HepG2 (cell line): Measurements from ENCODE around the gene KDM6B. TPM values are rescaled to one million over a fixed set of nuclear protein-coding genes. Genes with fewer than 3 reads are reported as not detected.

ENCODE experiments used
- ADNP ChIP-seq: sonication (generic); formaldehyde crosslinking; IDR thresholded peaks from 2 replicates; pipeline ENCODE4 v1.4.0; 2020; ENCODE audit warnings: missing genetic modification reagents
- AHDC1 ChIP-seq: sonication (generic); formaldehyde crosslinking; IDR thresholded peaks from 2 replicates; pipeline ENCODE4 v1.5.1; 2020; ENCODE audit warnings: mild to moderate bottlenecking, missing genetic modification reagents, borderline replicate concordance
- ATF7 ChIP-seq, 2 experiments: fragments of 450-650 bp in 1 of 2; sonication (generic) in 1 of 2; formaldehyde crosslinking in 1 of 2; IDR thresholded peaks; 2 replicates each; pipeline versions ENCODE4 v1.4.0 to v1.6.1; 2016 to 2020; ENCODE audit warnings: antibody characterized with exemption in 1 of 2, mild to moderate bottlenecking in 1 of 2, missing genetic modification reagents in 1 of 2
- BORCS8-MEF2B ChIP-seq: sonication (generic); formaldehyde crosslinking; IDR thresholded peaks from 2 replicates; pipeline ENCODE4 v1.8.0; 2022; ENCODE audit warnings: mild to moderate bottlenecking, missing genetic modification reagents
- FOXA1 ChIP-seq, 2 experiments: fragments of 450-650 bp in 1 of 2; sonication (generic) in 1 of 2; formaldehyde crosslinking in 1 of 2; IDR thresholded peaks; 2 replicates each; pipeline versions ENCODE4 v1.4.0 to v1.6.1; 2016 to 2020; ENCODE audit warnings: missing genetic modification reagents in 1 of 2
- GABPB1 ChIP-seq: IDR thresholded peaks from 2 replicates; pipeline ENCODE4 v1.6.1; 2016; ENCODE audit warnings: mild to moderate bottlenecking, missing genetic modification reagents, moderate library complexity, missing compliant biosample characterization
- POGK ChIP-seq: sonication (generic); formaldehyde crosslinking; conservative IDR thresholded peaks from 2 replicates; pipeline ENCODE4 v1.8.0; 2022; ENCODE audit warnings: mild to moderate bottlenecking, moderate library complexity, missing genetic modification reagents
- RBFOX2 ChIP-seq: fragments of 200-400 bp; formaldehyde crosslinking; IDR thresholded peaks from 2 replicates; pipeline ENCODE4 v1.6.1; 2017; ENCODE audit warnings: low read depth, mild to moderate bottlenecking, low read length
- RFXAP ChIP-seq: sonication (generic); formaldehyde crosslinking; IDR thresholded peaks from 2 replicates; pipeline ENCODE4 v1.4.0; 2020; ENCODE audit warnings: missing genetic modification reagents, borderline replicate concordance
- SMYD3 ChIP-seq: sonication (generic); formaldehyde crosslinking; IDR thresholded peaks from 2 replicates; pipeline ENCODE4 v1.8.1; 2023; ENCODE audit warnings: mild to moderate bottlenecking, missing genetic modification reagents
- SPEN ChIP-seq: sonication (generic); formaldehyde crosslinking; IDR thresholded peaks from 2 replicates; pipeline ENCODE4 v1.5.1; 2020; ENCODE audit warnings: low read depth, mild to moderate bottlenecking, missing genetic modification reagents
- TARDBP ChIP-seq: sonication (generic); formaldehyde crosslinking; IDR thresholded peaks from 2 replicates; pipeline ENCODE4 v1.8.0; 2022; ENCODE audit warnings: mild to moderate bottlenecking, missing genetic modification reagents
- ZEB1 ChIP-seq: IDR thresholded peaks from 2 replicates; pipeline ENCODE4 v1.6.1; 2012; ENCODE audit warnings: mild to moderate bottlenecking, low read depth, inconsistent platforms; ENCODE audit not compliant: insufficient replicate concordance
- ZNF207 ChIP-seq: fragments of 450-650 bp; IDR thresholded peaks from 2 replicates; pipeline ENCODE4 v1.6.1; 2016; ENCODE audit warnings: antibody characterized with exemption, borderline replicate concordance
- ZNF292 ChIP-seq: sonication (generic); formaldehyde crosslinking; IDR thresholded peaks from 2 replicates; pipeline ENCODE4 v1.8.1; 2022; ENCODE audit warnings: mild to moderate bottlenecking, low read depth, missing genetic modification reagents, borderline replicate concordance
- ZNF430 ChIP-seq: sonication (generic); formaldehyde crosslinking; IDR thresholded peaks from 2 replicates; pipeline ENCODE4 v1.9.0; 2021; ENCODE audit warnings: mild to moderate bottlenecking, missing genetic modification reagents
- ZNF792 ChIP-seq: IDR thresholded peaks from 2 replicates; pipeline ENCODE4 v1.6.1; 2016
- ZNF839 ChIP-seq: sonication (generic); formaldehyde crosslinking; IDR thresholded peaks from 2 replicates; pipeline ENCODE4 v1.4.0; 2020; ENCODE audit warnings: missing genetic modification reagents, mild to moderate bottlenecking, borderline replicate concordance
- ZSCAN30 ChIP-seq: sonication (generic); formaldehyde crosslinking; IDR thresholded peaks from 2 replicates; pipeline ENCODE4 v1.5.0; 2020; ENCODE audit warnings: mild to moderate bottlenecking, missing genetic modification reagents
- polyA plus RNA-seq, 8 experiments: library from polyadenylated mRNA; depleted of rRNA in 3 of 8; stranded (reverse) in 7 of 8; unstranded in 1 of 8; fragments of >200 nt; fragmentation: Illumina TruSeq in 4 of 8; extraction: Trizol in 4 of 8; gene quantifications; 2 replicates each; pipeline versions ENCODE4 v1.2.1 to v1.2.3, GENCODE V29; 2011 to 2016; ENCODE audit warnings: low read depth in 4 of 8, missing spikeins in 1 of 8, mixed read lengths in 1 of 8; ENCODE audit not compliant: insufficient read depth in 1 of 8
- total RNA-seq, 5 experiments: library from RNA; depleted of rRNA; stranded (reverse); fragments of >200 nt; fragmentation: Illumina TruSeq; extraction: Trizol; gene quantifications; 2 replicates each; pipeline ENCODE4 v1.2.3, GENCODE V29; 2016; ENCODE audit warnings: low read depth in 1 of 5
- TF ChIP-seq, protein P1 (sequence below): sonication (generic); formaldehyde crosslinking; IDR thresholded peaks from 2 replicates; pipeline ENCODE4 v1.4.0; 2020; ENCODE audit warnings: missing genetic modification reagents
- TF ChIP-seq, protein P2 (sequence below): IDR thresholded peaks from 2 replicates; pipeline ENCODE4 v1.6.1; 2016; ENCODE audit warnings: missing genetic modification reagents, missing compliant biosample characterization

KDM6B gene
- total and polyA plus RNA-seq, 2 of the 13 experiments (the other 11 are each of a cell fraction or from before 2014, with no cell fraction given), result 1.3 to 2.1 TPM

DNA sequence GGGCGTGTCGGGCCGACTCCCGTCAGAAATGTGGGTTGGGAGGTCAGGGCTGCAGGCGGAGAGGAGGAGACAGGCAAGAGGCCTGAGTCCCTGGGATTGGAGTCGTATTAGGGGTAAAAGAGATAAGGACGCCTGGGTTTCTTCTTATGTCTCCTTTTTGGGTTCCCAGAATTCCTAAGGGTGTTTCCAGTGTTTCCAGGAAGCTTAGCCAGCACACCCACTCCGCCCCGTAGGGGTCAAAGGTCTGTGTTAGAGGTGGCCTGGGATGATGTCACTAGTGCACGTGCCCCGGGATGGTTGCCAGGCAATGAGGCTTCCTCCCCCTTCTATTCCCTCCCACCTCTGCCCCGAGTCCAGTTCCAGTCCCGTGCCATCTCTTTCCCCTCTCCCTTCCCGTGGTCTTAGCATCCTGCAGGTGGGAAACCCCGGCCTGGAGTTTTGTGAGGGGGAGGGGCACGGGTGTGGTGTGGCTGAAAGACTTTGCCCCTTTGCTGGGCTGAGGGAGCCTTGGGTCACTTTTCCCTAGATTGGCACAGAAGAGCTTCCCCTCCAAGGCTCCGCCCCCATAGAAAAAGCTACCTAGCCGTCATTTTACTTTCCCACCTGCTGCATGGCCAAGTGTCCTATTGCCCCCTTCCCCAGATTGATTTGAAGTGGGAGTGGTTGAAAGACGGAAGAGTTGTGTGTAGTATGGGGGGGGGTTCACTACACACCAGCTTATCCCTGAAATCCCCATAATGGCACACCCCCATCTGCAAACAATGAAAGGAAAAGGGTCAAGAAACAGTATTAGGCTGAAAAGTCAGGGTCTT lies 2.8 kb downstream of the KDM6B start (continued):
- TF ChIP-seq ZNF207, result no peak
- TF ChIP-seq, protein P1, sequence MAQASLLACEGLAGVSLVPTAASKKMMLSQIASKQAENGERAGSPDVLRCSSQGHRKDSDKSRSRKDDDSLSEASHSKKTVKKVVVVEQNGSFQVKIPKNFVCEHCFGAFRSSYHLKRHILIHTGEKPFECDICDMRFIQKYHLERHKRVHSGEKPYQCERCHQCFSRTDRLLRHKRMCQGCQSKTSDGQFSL, result peak; percentile 98
- TF ChIP-seq ADNP (CRISPR knock-in tag), result no peak
- peak; percentile 98 for TF ChIP-seq SPEN
- TF ChIP-seq POGK (CRISPR knock-in tag), result peak; percentile 94
- no peak for TF ChIP-seq ZSCAN30 (CRISPR knock-in tag)
- peak; percentile 87; the same call in 1 of the 2 replicates for TF ChIP-seq RFXAP
- peak; percentile 95 for TF ChIP-seq ATF7 (IDR thresholded peaks at IDR 0.05)
- peak; percentile 99 for TF ChIP-seq ATF7 (CRISPR knock-in tag; IDR thresholded peaks at IDR 0.05)
- no peak for TF ChIP-seq SMYD3 (CRISPR knock-in tag)
- TF ChIP-seq AHDC1, result no peak; the same call in 1 of the 2 replicates
- TF ChIP-seq RBFOX2, result no peak
- peak; percentile 83 for TF ChIP-seq GABPB1 (CRISPR knock-in tag)
- peak; percentile 93 for TF ChIP-seq BORCS8-MEF2B (CRISPR knock-in tag)
- TF ChIP-seq, protein P2, sequence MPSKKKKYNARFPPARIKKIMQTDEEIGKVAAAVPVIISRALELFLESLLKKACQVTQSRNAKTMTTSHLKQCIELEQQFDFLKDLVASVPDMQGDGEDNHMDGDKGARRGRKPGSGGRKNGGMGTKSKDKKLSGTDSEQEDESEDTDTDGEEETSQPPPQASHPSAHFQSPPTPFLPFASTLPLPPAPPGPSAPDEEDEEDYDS (CRISPR knock-in tag), result peak; percentile 50; the same call in 1 of the 2 replicates
- no peak for TF ChIP-seq FOXA1 (IDR thresholded peaks at IDR 0.05)
- no peak; the same call in none of the 2 replicates for TF ChIP-seq FOXA1 (CRISPR knock-in tag; IDR thresholded peaks at IDR 0.05)
- peak; percentile 51 for TF ChIP-seq ZNF292
- TF ChIP-seq ZNF430 (CRISPR knock-in tag), result peak; percentile 90
- peak; percentile 90 for TF ChIP-seq ZNF792 (CRISPR knock-in tag)
- peak; percentile 86 for TF ChIP-seq ZEB1
- TF ChIP-seq ZNF839 (CRISPR knock-in tag), result 0 out of 2 replicates have a peak, but pooled peaks have one; percentile 69
- peak; percentile 97 for TF ChIP-seq TARDBP (CRISPR knock-in tag)
